Stimulated activated CD8-positive, alpha-beta memory T cell treated with anti-CD3 and anti-CD28 coated beads, Interleukin-7, amount 100 ng/mL, for 4 hours (primary cell): Measurements from ENCODE around the gene BLVRA.
"Not testable (repeated sequence)": the region's sequence is repeated elsewhere in the genome, so short reads cannot be mapped to it uniquely, and the experiment has no call there.

Experiments
- DNase-seq, 2 donors: peaks; one replicate each; pipeline ENCODE4 v3.0.0-alpha.2; 2020; ENCODE audit warnings: low read depth in 2 of 2

The BLVRA gene

DNA sequence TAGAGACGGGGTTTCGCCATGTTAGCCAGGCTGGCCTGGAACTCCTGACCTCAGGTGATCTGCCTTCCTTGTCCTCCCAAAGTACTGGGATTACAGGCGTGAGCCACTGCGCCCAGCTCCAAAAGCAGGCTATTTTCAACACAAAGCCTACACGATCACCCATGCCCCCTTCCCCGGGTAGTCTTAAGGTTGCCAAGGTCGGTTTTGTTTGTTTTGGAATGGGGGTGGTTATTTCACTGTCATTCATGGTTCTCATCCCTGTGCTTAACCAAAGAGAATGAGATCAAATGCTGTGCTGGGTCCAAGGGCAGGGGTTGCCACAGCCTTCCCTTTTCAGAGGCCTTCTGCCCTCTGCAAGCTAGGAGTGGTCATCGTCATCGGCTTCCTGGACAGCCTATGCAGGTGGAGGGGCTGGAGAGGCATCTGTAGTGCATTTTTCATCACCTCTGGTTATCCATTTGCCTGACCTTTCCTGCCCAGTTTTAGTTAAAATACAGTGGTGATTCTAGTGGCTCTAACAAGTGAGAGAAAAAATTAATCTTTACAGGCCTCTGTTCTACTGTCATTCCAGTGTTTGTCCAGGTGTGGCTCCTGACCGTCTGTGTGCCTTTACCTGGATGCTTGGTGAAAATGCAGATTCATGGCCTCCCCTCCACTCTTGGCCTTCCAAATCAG, 11.4 kb downstream of the BLVRA start:
- DNase-seq: no peak

DNA sequence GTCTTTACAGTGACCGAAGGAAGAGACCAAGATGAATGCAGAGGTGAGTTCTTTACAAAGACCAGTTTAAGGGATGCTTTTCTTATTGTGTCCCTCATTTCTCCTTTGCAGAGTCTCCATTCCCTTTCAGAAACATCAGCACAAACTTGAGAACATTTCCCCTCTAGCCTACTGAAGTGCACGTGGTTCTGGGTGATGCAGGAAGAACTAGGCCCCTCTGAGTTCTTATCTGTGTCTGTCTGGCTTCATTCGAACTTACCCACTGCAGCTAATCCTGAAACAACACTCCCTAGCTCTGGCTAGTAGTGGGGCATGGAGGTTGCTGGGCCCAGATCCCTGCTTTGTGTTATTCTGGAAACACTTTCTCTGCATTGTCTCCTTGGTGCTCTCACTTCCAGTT, 12.6 kb downstream of the BLVRA start:
- no peak for DNase-seq

- no peak for DNase-seq
Observed at GRCh38 chr7:43771573-43771972, 13.1 kb downstream of the BLVRA start.

DNA sequence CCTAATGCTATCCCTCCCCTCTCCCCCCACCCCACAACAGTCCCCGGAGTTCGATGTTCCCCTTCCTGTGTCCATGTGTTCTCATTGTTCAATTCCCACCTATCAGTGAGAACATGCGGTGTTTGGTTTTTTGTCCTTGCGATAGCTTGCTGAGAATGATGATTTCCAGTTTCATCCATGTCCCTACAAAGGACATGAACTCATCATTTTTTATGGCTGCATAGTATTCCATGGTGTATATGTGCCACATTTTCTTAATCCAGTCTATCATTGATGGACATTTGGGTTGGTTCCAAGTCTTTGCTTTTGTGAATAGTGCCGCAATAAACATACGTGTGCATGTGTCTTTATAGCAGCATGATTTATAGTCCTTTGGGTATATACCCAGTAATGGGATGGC, 14.8 kb downstream of the BLVRA start:
- DNase-seq: not testable (repeated sequence)

DNA sequence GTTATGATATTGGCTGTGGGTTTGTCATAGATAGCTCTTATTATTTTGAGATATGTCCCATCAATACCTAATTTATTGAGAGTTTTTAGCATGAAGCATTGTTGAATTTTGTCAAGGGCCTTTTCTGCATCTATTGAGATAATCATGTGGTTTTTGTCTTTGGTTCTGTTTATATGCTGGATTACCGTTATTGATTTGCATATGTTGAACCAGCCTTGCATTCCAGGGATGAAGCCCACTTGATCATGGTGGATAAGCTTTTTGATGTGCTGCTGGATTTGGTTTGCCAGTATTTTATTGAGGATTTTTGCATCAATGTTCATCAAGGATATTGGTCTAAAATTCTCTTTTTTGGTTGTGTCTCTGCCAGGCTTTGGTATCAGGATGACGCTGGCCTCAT, 16.8 kb downstream of the BLVRA start:
- DNase-seq: not testable (repeated sequence)

GRCh38 chr7:43778293-43779044, 20.0 kb downstream of the BLVRA start:
- DNase-seq: not testable (repeated sequence)

GRCh38 chr7:43779045-43779812, 20.7 kb downstream of the BLVRA start:
- DNase-seq: no peak

GRCh38 chr7:43781726-43782607, 23.5 kb downstream of the BLVRA start:
- no peak for DNase-seq

DNA sequence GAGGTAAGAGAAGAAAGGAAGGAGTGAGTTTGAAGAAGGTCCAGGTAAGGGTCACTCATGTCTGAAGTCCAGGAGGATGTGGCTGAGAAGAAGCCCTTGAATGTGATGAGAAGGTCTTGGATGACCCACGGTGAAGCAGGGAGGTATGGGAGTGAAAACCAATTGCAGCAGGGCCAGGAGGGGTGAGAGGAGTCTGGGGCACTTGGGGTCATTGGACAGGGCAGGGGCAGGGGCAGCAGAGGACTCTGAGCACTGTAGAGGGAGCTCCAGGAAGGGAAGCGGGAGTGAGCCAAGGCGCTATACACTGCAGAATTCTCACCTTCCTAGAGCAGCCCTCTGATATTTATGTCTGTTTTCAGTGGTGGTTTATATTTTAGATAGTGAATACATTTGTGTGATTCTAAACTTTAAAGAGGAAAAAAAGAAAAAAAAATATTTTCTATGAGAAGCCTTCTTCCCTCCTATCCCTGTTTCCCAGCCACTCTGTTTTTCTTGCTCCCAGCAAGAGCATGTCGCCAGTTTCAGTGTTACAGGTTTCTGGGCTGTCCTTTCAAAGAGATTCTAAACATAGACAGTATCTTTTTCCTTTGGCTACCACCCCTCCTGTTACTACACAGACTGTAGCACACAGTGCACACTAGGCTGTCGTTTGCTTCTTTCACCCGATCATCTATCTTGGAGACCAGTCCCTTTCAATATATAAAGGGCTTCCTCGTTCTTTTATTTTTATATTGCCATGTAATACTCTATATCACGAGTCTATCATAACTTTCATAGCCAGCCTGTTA, 24.5 kb downstream of the BLVRA start:
- DNase-seq: no peak

DNA sequence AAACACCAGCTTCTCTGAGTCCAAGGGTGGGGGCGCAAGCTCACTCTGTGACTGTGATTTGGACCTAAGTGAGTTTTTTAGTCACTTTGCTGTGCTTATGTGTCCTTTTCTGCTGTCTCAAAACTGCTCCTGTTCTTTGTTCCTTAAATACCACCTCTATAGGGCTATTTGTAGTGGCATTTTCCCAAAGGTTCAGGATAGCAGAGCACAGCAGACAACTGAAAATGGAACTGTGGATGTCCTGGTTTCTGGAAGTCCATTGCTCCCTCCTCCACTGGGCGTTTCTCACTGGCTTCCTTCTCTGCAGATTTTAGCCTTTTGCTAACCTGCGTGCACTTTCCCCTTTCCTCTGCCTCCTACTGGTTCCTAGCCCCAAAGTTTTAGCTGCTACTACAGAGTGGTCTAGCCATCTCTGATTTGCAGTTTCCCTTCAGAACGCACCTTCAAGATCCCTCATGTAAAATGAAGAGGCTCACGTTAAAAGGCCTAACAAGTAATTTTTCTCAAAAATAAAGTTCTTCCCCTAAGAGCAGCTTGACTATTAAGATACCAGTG, 25.6 kb downstream of the BLVRA start:
- no peak for DNase-seq

- DNase-seq: peak in 1 of 2 donors; percentile 10
Observed at GRCh38 chr7:43784585-43785087, 26.2 kb downstream of the BLVRA start.

- no peak for DNase-seq
Observed at GRCh38 chr7:43785420-43785819, 26.9 kb downstream of the BLVRA start.

GRCh38 chr7:43787771-43788170, 29.3 kb downstream of the BLVRA start:
- DNase-seq: no peak

DNA sequence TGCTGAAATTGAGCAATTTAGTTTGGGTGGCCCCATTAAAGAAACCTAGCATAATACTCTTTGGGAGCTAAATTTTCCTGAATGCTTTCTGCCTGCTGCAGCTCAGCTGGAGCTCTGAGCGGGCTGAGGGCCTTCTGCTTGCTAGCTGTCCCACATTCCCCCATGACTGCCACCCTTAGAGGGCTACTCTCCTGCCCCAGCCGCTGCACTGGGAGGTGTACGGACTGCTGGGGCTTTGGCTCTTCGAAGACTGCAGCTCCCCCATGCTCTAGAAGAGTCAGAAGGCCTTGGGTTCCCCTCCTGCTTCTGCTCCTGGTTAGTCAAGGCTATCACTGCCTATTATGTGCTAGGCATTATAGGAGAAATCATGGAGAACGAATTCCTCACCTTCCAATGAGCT, 31.5 kb downstream of the BLVRA start:
- DNase-seq: no peak

- no peak for DNase-seq
Observed at GRCh38 chr7:43790834-43791233, 32.4 kb downstream of the BLVRA start.

GRCh38 chr7:43791665-43792064, 33.2 kb downstream of the BLVRA start:
- DNase-seq: no peak

GRCh38 chr7:43792471-43793150, 34.1 kb downstream of the BLVRA start:
- no peak for DNase-seq

DNA sequence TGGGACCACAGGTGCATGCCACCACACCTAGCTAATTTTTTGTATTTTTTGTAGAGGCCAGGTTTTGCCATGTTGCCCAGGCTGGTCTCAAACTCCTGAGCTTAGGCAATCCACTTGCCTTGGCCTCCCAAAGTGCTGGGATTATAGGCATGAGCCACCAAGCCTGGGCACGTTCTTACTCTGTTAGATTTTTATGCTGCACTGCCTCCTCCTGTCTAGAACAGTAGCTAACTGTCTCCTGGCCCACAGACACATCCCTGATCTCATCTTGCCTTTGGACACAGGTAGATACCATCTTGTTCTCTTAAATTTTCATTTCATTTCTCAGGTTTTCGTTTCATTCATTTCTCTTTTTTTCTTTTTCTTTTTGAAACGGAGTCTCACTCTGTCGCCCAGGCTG, 41.1 kb downstream of the BLVRA start:
- no peak for DNase-seq

DNA sequence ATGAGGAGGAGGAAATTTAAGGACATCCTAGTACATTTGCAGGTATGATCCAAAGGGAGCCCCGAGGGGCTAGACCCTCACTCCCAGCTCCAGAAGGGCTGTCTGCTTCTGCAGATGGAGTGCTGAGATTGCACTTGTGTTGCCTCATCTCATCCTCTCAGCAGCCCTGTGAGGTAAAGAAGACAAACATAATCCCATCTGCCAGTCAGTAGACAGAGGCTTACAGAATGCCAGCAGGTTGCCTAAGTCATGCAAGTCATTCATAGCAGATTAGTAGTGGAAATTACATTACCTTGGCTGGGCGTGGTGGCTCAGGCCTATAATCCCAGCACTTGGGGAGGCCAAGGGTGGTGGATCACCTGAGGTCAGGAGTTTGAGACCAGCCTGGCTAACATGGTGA, 45.4 kb downstream of the BLVRA start:
- no peak for DNase-seq

DNA sequence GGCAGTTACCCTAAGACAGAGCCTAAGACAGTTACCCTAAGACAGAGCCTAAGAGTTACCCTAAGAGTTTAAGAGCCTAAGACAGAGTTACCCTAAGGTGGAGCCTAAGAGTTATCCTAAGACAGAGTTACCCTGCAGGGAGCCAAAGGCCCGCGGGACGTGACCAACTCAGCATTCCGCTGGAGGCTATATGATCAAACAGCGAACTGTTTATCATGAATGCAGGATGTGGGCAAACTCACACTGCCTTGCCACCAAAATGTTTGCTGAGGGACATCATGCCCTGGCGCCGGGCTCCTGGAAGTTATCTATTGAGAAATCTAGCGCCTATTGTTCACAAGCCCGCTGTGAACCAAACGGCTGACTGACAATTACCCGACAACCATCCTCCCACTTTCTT, 49.9 kb downstream of the BLVRA start:
- peak; percentile 1 to 8 for DNase-seq
